BE2C (cell line): ENCODE measurements around the gene GUCA1A.
A peak's percentile ranks its signal among the peaks of the same experiment; 100 is the strongest.

Source experiments
- DNase-seq: peaks from one replicate; pipeline ENCODE4 v3.0.0-alpha.2; 2020
- H3K27me3 ChIP-seq: fragments of 250-450 bp; sonication (Bioruptor Pico); 2 replicates; pipeline ENCODE4 v1.5.1; 2020; ENCODE audit warnings: mild to moderate bottlenecking
- H3K36me3 ChIP-seq: fragments of 250-450 bp; sonication (Bioruptor Pico); 2 replicates; pipeline ENCODE4 v1.5.1; 2020; ENCODE audit warnings: mild to moderate bottlenecking
- H3K4me1 ChIP-seq: fragments of 250-450 bp; sonication (Bioruptor Pico); 2 replicates; pipeline ENCODE4 v1.5.1; 2020
- H3K4me3 ChIP-seq: 2 replicates; pipeline ENCODE4 v1.5.1; 2011; ENCODE audit warnings: low read depth, low read length
- H3K9me3 ChIP-seq: fragments of 250-450 bp; sonication (Bioruptor Pico); 2 replicates; pipeline ENCODE4 v1.5.1; 2020
- TF ChIP-seq, protein P1 (sequence below): IDR thresholded peaks from 2 replicates; pipeline ENCODE4 v1.5.1; 2012; ENCODE audit warnings: mild to moderate bottlenecking, low read depth, low read length

The GUCA1A gene

GRCh38 chr6:42140756-42141602, 32.2 kb upstream of the GUCA1A start:
- peak; percentile 80 for DNase-seq
- no peaks in the 10 kb centered on the region for H3K27me3 ChIP-seq
- H3K36me3 ChIP-seq = no peaks in the 10 kb centered on the region
- peaks cover 47% of the 10 kb centered on the region for H3K4me1 ChIP-seq
- peak overlapping the region; percentile 70 for H3K4me3 ChIP-seq
- TF ChIP-seq, protein P1, sequence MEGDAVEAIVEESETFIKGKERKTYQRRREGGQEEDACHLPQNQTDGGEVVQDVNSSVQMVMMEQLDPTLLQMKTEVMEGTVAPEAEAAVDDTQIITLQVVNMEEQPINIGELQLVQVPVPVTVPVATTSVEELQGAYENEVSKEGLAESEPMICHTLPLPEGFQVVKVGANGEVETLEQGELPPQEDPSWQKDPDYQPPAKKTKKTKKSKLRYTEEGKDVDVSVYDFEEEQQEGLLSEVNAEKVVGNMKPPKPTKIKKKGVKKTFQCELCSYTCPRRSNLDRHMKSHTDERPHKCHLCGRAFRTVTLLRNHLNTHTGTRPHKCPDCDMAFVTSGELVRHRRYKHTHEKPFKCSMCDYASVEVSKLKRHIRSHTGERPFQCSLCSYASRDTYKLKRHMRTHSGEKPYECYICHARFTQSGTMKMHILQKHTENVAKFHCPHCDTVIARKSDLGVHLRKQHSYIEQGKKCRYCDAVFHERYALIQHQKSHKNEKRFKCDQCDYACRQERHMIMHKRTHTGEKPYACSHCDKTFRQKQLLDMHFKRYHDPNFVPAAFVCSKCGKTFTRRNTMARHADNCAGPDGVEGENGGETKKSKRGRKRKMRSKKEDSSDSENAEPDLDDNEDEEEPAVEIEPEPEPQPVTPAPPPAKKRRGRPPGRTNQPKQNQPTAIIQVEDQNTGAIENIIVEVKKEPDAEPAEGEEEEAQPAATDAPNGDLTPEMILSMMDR = no peak
- no peaks in the 10 kb centered on the region for H3K9me3 ChIP-seq

DNA sequence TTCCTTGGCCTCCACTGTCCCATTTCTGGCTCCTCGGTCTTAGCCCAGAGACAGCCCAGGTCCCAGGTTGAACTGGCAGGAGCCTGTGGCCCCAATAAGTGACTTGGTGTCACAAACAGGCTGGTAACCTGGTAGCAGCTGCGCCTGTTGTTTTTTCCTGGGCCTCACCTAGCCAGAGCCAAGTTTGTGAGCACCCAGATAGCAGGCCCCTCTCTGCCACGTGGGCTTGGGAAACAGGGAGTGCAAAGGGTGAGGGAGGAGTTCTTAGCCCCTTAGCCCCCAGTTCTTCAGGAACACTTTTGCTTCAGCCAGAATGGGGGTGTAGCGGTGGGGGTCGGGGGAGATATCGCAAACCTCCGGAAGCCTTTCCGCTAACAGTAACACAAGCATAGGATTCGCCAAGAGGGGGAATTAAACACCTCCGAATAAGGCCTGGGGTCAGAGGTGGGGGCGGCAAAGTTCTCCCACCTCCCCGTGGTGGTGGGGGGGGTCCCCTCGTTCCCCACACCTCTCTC, 31.5 kb upstream of the GUCA1A start:
- no peaks in the 10 kb centered on the region for H3K9me3 ChIP-seq
- H3K36me3 ChIP-seq = no peaks in the 10 kb centered on the region
- peaks cover 41% of the 10 kb centered on the region for H3K4me1 ChIP-seq
- no peaks in the 10 kb centered on the region for H3K27me3 ChIP-seq
- peak overlapping the region; percentile 70 for H3K4me3 ChIP-seq
- TF ChIP-seq, protein P1 = no peak
- DNase-seq = no peak

DNA sequence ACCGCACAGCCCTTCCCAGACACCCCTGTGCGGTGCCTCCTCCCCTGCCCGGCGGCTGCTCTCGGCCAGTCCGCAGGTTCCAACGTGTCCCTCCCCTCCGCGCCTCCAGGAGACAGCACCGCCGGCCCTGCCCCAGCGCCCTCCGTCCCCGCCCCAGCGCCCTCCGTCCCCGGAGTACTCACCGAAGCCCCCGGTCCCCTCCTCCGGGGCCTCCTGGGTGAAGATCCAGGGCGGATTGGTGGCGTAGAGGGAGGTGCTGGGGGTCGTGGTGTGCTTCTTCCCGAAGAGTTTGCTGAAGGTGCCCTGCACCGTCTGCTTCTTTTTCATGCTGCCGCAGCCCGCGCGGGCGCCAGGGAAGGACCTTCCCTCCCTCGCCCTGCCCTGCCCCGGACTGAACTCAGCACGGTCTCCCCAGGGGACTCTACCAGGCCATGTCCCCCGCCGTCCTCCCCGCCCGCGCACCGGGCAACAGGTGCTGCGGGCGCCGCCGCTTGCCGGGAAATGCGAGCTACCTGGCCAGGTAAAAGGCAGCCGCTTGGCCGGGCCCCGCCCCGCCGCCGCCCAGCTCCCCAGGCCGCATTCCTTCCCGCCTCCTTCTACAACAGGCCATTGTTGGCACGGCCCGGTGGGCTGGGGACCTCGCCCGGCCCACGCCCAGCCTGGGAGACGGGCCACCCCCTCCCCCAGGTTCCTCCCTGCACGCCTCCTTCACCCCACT, 30.9 kb upstream of the GUCA1A start, which contains the start of gene C6orf132:
Gene C6orf132, minus strand, starts transcription at position 503 of the 718 bp plus-strand sequence. Its CDS starts 176 bp downstream, at position 327.
- H3K9me3 ChIP-seq = no peaks in the 10 kb centered on the region
- TF ChIP-seq, protein P1 = no peak
- no peaks in the 10 kb centered on the region for H3K36me3 ChIP-seq
- no peaks in the 10 kb centered on the region for H3K27me3 ChIP-seq
- DNase-seq = peak; percentile 70
- peak within 1 kb of the TSS; percentile 70 for H3K4me3 ChIP-seq
- peaks cover 39% of the 10 kb centered on the region for H3K4me1 ChIP-seq

GRCh38 chr6:42147138-42147562, 26.0 kb upstream of the GUCA1A start:
- Histone ChIP-seq H3K27me3 (no peaks in the 10 kb centered on the region), H3K4me3 (no peak overlapping the region), H3K4me1 (peaks cover 5% of the 10 kb centered on the region), H3K36me3 (no peaks in the 10 kb centered on the region), H3K9me3 (no peaks in the 10 kb centered on the region)
- DNase-seq = no peak
- TF ChIP-seq, protein P1 = no peak

GRCh38 chr6:42148058-42148457, 25.1 kb upstream of the GUCA1A start:
- Histone ChIP-seq H3K4me1 (no peaks in the 10 kb centered on the region), H3K27me3 (no peaks in the 10 kb centered on the region), H3K4me3 (no peak overlapping the region), H3K9me3 (no peaks in the 10 kb centered on the region), H3K36me3 (no peaks in the 10 kb centered on the region)
- no peak for DNase-seq
- TF ChIP-seq, protein P1 = no peak
